ENCODE results near the gene KRTAP25-1. TPM values are rescaled to one million over a fixed set of nuclear protein-coding genes. Genes with fewer than 3 reads are reported as not detected.

KRTAP25-1 gene
- total RNA-seq, 2 experiments from 2014 or later = not detected

GRCh38 chr21:30240661-30241060, 48.7 kb downstream of the KRTAP25-1 start:
- ChIA-PET POLR2A (no interaction called here), CTCF (no interaction called here)
- Mint-ChIP-seq H3K9me3 (ENCODE audit: insufficient read depth) (no peaks in the 10 kb centered on the region), H3K4me1 (ENCODE audit: low read depth) (no peaks in the 10 kb centered on the region), H3K36me3 (ENCODE audit: low read depth) (no peaks in the 10 kb centered on the region), H3K4me3 (no peak overlapping the region), H3K27me3 (ENCODE audit: low read depth) (no peaks in the 10 kb centered on the region), H3K27ac (no peak overlapping the region)
- no peak for DNase-seq
- ATAC-seq = no peak

Other genes starting within 250 kb of the KRTAP25-1 start
- gene CLDN17, start 122.7 kb downstream of the KRTAP25-1 start, total RNA-seq = not detected
- gene CLDN8, start 73.4 kb downstream of the KRTAP25-1 start, total RNA-seq = not detected
- not detected for gene KRTAP24-1, start 6.6 kb downstream of the KRTAP25-1 start, total RNA-seq
- not detected for gene KRTAP26-1, start 30.8 kb upstream of the KRTAP25-1 start, total RNA-seq
- gene KRTAP27-1, start 48.2 kb upstream of the KRTAP25-1 start, total RNA-seq = not detected
- gene KRTAP23-1, start 59.1 kb upstream of the KRTAP25-1 start, total RNA-seq = not detected
- not detected for gene KRTAP13-2, start 82.8 kb upstream of the KRTAP25-1 start, total RNA-seq
- gene KRTAP13-1, start 106.5 kb upstream of the KRTAP25-1 start, total RNA-seq = not detected
- not detected for gene KRTAP13-3, start 136.4 kb upstream of the KRTAP25-1 start, total RNA-seq
- gene KRTAP13-4, start 140.7 kb upstream of the KRTAP25-1 start, total RNA-seq = not detected
- not detected for gene KRTAP15-1, start 150.8 kb upstream of the KRTAP25-1 start, total RNA-seq
- gene KRTAP19-1, start 190.9 kb upstream of the KRTAP25-1 start, total RNA-seq = not detected
- not detected for gene KRTAP19-2, start 197.9 kb upstream of the KRTAP25-1 start, total RNA-seq
- not detected for gene KRTAP19-3, start 202.5 kb upstream of the KRTAP25-1 start, total RNA-seq
- not detected for gene KRTAP19-4, start 207.7 kb upstream of the KRTAP25-1 start, total RNA-seq
- gene KRTAP19-5, start 212.6 kb upstream of the KRTAP25-1 start, total RNA-seq = not detected